ENCODE data around the gene NHLH1.
"Not testable (repeated sequence)": the region's sequence is repeated elsewhere in the genome, so short reads cannot be mapped to it uniquely, and the experiment has no call there.

Gene NHLH1

GRCh38 chr1:160388406-160388805 is 21.5 kb downstream of the NHLH1 start:
- DNase-seq: not testable (repeated sequence)

GRCh38 chr1:160394673-160395072 is 27.8 kb downstream of the NHLH1 start:
- no peak for DNase-seq

DNA sequence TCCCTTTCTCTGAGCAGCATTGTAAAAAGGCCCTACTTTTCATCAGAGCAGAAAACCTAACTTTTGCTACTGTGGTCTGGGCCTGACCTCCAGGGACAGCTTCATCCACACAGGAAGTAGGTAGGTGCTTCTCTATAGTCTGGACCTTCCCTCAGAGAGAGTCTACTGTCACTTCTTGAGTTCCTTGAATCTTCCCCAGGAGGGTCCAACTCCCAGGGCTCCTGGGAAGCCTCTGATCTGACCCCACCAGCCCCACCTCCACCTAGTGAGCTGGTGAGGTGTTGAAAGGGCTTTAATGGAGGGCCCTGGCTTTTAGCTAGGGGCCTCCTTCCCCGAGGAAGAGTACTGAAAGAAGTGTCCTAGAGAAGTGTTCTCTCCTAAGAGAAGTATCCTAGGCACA is 30.8 kb downstream of the NHLH1 start:
- no peak for DNase-seq

DNA sequence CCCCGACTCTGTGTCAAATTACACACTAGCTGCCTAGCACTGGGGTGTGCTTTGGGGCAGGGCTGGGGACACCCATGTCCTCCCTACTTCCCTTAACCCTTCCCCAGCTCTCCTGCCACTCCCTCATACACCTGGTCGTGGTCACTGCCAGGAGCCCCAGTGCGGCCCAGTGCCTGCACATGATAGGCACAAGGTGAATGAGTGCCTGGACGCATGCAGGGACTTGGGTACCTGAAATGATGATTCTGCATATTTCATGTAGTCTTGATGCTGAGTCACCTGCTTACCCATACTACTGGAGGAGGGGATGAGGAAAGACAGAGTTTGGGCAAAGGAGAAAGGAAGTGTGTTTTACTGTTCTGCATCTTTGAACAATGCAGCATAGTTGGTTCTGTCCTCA is 32.0 kb downstream of the NHLH1 start:
- DNase-seq: no peak

DNA sequence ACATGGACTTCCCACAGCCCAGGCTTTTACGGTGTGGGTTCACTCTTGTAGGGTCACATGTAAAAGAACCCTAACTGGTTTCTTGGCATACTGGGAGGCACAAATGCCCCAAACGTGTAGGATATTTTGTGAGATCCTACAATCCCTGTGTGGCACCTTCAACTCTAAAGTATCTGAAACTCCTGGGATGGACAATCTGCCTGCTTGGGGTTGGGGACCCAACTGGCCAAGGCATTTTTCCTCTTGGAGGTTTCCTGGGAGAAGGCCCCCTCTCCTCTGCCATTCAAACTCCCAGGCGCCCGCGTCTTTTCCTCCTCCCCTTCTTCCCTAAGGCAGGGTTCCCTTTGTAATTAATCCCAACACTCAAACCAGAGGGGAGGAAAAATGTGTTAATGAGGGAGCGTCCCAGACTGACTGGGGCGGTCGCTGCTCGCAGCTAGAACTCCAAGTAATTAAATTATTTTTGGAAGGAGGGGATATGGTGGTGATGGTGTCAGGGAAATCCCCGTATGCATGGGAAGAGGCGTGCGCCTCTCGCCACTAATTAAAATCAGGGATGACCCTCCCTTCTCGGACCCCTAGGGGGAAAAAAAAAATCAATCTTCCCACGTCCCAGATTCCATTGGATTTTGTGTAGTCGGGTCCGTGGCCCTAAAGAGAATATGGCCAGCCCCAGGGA is 32.8 kb downstream of the NHLH1 start:
- no peak for DNase-seq

DNA sequence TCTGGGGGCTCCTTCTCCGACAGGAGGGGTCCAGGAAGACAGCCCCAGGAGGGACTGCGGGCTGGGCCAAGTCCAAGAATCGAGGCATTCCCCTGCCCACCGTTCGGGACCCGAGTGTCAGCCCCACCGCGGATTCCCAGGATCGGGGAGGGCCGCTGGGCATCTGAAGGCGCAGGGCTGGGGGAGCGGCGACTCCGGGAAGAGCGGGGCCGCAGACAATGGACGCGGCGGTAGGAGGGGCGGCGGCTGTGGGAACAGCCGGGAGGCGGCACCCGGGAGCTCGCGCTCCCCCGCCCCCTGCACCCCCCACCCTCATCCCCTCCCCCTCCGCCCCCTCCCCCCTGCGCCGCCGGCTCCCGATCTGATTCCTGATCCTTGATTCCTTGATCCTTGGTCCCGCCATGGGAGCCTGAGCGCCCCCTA is 33.4 kb downstream of the NHLH1 start, which contains the start of gene VANGL2:
TSS of gene VANGL2 (plus strand) at position 342 of the 423 bp plus-strand sequence. CDS start 15,274 bp downstream, outside the sequence.
- DNase-seq: peak; percentile 23

GRCh38 chr1:160400646-160401486 is 34.0 kb downstream of the NHLH1 start:
- DNase-seq: no peak

DNA sequence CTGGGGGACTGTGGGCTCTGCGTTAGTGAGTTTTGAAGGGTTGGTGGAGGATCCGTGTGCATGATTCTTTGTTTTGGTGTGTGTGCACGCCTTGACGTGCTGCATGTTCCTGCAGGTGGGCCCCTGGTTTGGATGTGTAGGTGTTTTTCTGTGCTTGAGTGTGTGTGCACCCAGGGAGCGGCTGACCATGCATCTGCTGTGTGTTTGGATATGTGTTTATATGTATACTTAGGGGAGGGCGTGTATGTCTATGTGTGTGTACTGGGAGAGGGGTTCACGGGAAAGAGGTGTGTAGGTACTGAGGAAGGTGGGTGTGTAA is 34.6 kb downstream of the NHLH1 start:
- DNase-seq: no peak

GRCh38 chr1:160402001-160402795 is 35.3 kb downstream of the NHLH1 start:
- no peak for DNase-seq

DNA sequence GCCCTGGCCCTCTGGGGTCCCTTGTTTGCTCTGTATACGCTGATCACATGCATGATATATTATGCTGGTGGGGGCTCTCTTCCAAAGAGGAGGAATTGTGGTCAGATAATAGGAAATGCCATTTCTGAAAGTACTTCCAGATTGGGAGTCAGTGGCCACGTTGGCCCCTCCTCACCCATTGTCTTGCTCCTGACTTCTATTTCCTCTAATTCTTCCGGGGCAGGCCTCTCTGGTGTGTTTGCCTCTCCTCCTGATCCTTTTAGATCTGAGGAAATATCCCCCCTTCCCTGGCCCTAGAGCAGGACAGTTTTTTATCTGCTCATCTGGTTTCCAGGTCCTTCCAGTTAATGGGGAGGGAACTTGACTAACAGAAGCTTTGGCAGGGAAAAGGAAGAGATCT is 36.4 kb downstream of the NHLH1 start:
- DNase-seq: no peak

GRCh38 chr1:160404094-160404493 is 37.2 kb downstream of the NHLH1 start:
- no peak for DNase-seq

- no peak for DNase-seq
Observed at GRCh38 chr1:160405331-160405877, 38.5 kb downstream of the NHLH1 start.

GRCh38 chr1:160406131-160406968 is 39.5 kb downstream of the NHLH1 start:
- DNase-seq: no peak

DNA sequence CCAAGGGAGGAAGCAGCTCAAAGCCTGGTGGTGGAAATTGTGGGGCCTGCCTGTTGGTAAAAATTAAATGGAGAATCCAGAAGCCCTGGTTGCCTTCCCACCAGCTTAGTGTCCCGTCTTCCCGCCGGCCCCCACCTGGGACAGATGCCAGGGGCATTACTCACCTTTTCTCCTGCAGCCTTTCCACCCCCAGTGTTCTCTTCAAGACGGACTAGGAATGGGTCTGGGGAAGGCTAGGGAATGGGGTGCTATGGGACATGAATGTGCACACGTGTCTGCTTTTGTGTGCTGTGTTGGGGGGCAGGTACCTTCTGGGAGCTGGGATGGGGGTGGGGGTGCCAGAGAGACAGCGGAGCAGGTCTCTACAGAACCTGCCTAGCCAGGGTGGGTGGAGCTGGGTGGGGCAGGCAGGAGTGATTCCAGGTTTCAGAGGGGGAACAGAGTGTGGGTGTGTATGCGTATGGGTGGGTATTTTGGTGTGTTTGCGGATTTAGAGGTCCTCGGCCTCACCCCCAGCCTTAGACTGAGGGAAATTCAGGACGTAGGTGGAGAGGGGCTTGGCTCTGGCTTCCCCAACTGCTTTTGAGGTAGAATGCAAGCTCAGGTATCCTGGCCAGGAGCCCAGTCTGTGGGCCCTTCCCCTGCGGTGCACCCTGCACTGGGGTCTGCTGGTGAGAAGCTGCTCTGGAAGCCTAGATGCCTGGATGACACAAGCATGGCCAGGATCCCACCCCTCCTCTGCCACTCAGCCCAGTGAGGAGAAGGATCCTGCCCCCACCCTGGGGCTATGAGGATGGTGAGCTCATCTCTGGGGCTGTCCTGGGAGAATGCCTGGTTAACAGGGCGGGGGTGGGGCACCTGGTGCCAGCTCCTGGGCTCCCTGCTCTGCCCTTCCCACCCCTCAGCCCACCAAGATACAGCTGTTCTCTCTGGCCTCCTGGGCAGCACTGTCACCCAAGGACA is 41.2 kb downstream of the NHLH1 start:
- no peak for DNase-seq

DNA sequence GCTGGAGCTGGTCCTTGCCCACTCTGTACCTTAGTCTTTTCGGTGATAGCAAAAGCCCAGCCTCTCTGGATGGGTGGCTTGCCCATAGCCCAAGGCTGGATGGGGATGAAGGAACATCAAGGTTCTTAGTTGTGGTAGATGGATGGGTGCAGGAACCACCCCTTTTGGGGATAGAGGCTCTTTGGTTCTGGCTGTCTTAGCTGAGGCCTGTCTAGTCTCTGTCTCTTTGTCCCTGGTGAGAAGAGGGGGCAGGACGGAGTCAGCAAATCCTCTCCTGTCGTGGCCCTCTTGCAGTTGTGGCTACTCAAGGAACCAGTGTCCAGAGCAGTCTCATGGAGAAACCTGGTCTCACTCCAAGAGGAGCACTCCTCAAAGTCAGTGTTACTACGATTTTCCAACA is 42.0 kb downstream of the NHLH1 start:
- no peak for DNase-seq

GRCh38 chr1:160409486-160409885 is 42.6 kb downstream of the NHLH1 start:
- no peak for DNase-seq

DNA sequence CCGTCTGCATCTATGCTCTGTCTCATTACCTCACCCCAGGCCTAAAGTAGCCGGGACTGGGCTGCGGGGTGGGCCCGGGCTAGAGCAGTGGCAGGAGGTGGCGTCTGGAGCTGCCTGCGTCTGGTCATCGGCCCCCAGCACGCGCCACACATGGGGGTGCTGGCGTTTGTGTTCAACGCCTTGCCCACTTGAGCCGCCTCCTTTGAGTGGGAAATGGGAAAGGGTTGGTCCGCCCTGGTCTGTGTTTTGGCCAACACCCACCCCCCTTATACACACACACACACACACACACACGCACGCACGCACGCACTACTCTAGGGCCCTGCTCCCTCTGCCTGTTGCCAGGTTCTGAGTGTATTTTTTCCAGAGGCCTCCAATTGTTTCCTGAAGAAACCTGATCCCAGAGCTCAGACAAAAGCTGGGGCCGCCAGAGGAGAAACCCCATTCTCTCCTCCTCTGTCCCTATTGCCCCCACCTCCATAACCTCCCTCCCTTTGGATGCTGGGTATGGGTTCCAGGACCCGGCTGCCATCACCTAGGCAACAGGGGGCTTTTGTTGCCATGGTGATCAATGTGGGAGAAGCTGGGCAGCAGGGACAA is 43.6 kb downstream of the NHLH1 start:
- no peak for DNase-seq

DNA sequence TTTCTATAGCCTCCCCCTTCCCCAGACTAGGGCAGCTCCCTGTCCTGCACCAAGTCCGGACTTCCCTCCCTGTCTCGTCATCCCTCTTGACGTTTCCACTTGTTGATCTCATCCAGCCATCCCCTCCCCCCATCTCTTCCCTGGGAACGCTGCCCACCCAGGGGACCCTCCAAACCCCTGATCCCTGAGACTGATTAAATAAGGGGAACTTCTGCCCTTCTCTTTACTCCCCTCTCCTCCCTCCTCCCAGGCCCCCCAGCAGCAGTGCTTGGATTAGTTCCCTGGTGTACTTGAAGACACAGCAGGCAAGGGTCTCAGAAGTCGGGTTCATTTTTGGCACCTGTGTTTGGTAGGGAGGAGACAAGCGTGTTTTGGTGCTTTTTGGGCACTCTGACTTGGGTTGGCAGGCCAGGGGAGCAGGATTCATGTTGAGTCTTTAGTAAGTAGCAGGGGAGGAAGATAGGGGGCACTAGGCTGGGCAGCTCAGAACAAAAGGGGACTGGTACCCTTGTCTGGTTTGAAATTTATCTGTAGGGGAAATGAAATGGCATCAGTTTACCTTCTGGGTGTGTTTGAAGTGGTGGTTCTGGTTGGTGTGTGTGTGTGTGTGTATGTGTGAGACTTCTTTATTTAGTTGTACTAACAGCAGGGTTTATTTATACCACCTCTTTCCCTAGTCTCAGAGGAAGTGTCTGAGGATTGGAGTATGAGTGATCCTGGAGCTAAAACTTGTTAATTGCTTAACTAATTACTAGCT is 44.6 kb downstream of the NHLH1 start:
- no peak for DNase-seq

- no peak for DNase-seq
Observed at GRCh38 chr1:160412028-160412362, 45.1 kb downstream of the NHLH1 start.

DNA sequence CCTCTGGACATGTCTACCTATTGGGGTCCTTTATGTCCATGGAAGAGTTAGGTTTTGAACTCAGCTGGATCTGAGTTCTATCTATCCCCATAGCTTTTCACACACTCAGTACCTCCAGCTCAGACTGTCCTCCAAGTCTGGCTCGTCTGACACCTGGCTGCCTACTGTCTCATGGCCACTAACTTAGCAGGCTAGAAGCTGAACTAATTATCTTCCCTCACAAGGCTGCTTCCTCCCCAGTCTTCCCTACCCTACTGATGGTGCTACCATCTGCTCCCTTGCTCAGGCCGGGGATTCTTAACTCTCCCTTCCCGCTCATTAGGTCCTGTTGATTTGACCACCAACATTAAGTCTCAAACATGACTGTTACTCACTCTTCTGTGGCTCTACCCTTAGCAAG is 46.8 kb downstream of the NHLH1 start:
- DNase-seq: no peak
